Measurements from ENCODE around the gene NPIPB8.
A peak's percentile ranks its signal among the peaks of the same experiment; 100 is the strongest.
"Not testable (repeated sequence)": the region's sequence is repeated elsewhere in the genome, so short reads cannot be mapped to it uniquely, and the experiment has no call there.

NPIPB8 gene

GRCh38 chr16:28668199-28668598 lies 30.3 kb downstream of the NPIPB8 start:
- H3K27ac ChIP-seq (ENCODE audit: poor library complexity, severe bottlenecking); H3K4me1 ChIP-seq (ENCODE audit: insufficient read depth, poor library complexity, severe bottlenecking); H3K27me3 ChIP-seq (ENCODE audit: insufficient read depth, poor library complexity, severe bottlenecking); DNase-seq (ENCODE audit: low spot score); ATAC-seq (ENCODE audit: low read depth); H3K36me3 ChIP-seq (ENCODE audit: low read depth); H3K9me3 ChIP-seq (ENCODE audit: severe bottlenecking); H3K4me3 ChIP-seq (ENCODE audit: severe bottlenecking): not testable (repeated sequence)

GRCh38 chr16:28688327-28688952 lies 50.6 kb downstream of the NPIPB8 start:
- H3K9me3 ChIP-seq (ENCODE audit: severe bottlenecking); H3K4me3 ChIP-seq (ENCODE audit: severe bottlenecking); H3K27ac ChIP-seq (ENCODE audit: poor library complexity, severe bottlenecking); H3K4me1 ChIP-seq (ENCODE audit: insufficient read depth, poor library complexity, severe bottlenecking); DNase-seq (ENCODE audit: low spot score); H3K27me3 ChIP-seq (ENCODE audit: insufficient read depth, poor library complexity, severe bottlenecking); H3K36me3 ChIP-seq (ENCODE audit: low read depth): not testable (repeated sequence)
- ATAC-seq (ENCODE audit: low read depth) = peak; percentile 76

- DNase-seq (ENCODE audit: low spot score); H3K4me3 ChIP-seq (ENCODE audit: severe bottlenecking); H3K4me1 ChIP-seq (ENCODE audit: insufficient read depth, poor library complexity, severe bottlenecking); H3K9me3 ChIP-seq (ENCODE audit: severe bottlenecking); H3K27ac ChIP-seq (ENCODE audit: poor library complexity, severe bottlenecking); H3K36me3 ChIP-seq (ENCODE audit: low read depth); ATAC-seq (ENCODE audit: low read depth); H3K27me3 ChIP-seq (ENCODE audit: insufficient read depth, poor library complexity, severe bottlenecking): not testable (repeated sequence)
Observed at GRCh38 chr16:28689425-28689824, 51.6 kb downstream of the NPIPB8 start.

GRCh38 chr16:28691722-28692121 lies 53.9 kb downstream of the NPIPB8 start:
- not testable (repeated sequence) for H3K4me1 ChIP-seq (ENCODE audit: insufficient read depth, poor library complexity, severe bottlenecking); H3K9me3 ChIP-seq (ENCODE audit: severe bottlenecking); H3K36me3 ChIP-seq (ENCODE audit: low read depth); H3K4me3 ChIP-seq (ENCODE audit: severe bottlenecking); H3K27ac ChIP-seq (ENCODE audit: poor library complexity, severe bottlenecking); H3K27me3 ChIP-seq (ENCODE audit: insufficient read depth, poor library complexity, severe bottlenecking); DNase-seq (ENCODE audit: low spot score); ATAC-seq (ENCODE audit: low read depth)

DNA sequence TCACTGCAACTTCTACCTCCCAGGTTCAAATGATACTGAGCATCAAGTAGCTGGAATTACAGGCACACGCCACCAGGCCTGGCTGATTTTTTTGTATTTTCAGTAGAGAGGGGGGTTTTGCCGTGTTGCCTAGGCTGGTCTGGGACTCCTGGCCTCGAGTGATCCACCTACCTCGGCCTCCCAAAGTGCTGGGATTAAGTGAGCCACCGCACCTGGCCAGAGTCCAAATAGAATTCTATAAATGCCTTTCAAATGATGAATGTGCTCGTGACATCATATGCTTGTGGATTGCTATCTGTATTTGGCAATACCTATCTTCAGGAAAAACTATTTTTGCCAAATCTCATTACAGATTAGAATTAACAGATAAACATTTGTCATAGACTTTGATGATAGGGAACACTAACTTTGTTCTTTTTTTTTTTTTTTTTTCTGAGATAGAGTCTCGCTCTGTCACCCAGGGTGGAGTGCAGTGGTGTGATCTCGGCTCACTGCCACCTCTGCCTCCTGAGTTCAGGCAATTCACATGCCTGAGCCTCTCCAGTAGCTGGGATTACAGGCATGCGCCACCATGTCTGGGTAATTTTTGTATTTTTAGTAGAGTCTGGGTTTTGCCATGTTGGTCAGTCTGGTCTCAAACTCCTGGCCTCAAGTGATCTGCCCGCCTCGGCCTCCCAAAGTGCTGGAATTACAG lies 55.5 kb downstream of the NPIPB8 start:
- not testable (repeated sequence) for DNase-seq (ENCODE audit: low spot score); H3K27ac ChIP-seq (ENCODE audit: poor library complexity, severe bottlenecking); H3K36me3 ChIP-seq (ENCODE audit: low read depth); H3K9me3 ChIP-seq (ENCODE audit: severe bottlenecking); H3K27me3 ChIP-seq (ENCODE audit: insufficient read depth, poor library complexity, severe bottlenecking); H3K4me1 ChIP-seq (ENCODE audit: insufficient read depth, poor library complexity, severe bottlenecking); H3K4me3 ChIP-seq (ENCODE audit: severe bottlenecking)
- ATAC-seq (ENCODE audit: low read depth) = peak; percentile 81

GRCh38 chr16:28699792-28700191 lies 61.9 kb downstream of the NPIPB8 start:
- not testable (repeated sequence) for H3K36me3 ChIP-seq (ENCODE audit: low read depth); H3K4me3 ChIP-seq (ENCODE audit: severe bottlenecking); H3K9me3 ChIP-seq (ENCODE audit: severe bottlenecking); ATAC-seq (ENCODE audit: low read depth); H3K27me3 ChIP-seq (ENCODE audit: insufficient read depth, poor library complexity, severe bottlenecking); DNase-seq (ENCODE audit: low spot score); H3K4me1 ChIP-seq (ENCODE audit: insufficient read depth, poor library complexity, severe bottlenecking); H3K27ac ChIP-seq (ENCODE audit: poor library complexity, severe bottlenecking)

GRCh38 chr16:28700349-28700748 lies 62.5 kb downstream of the NPIPB8 start:
- not testable (repeated sequence) for H3K27me3 ChIP-seq (ENCODE audit: insufficient read depth, poor library complexity, severe bottlenecking); ATAC-seq (ENCODE audit: low read depth); H3K36me3 ChIP-seq (ENCODE audit: low read depth); DNase-seq (ENCODE audit: low spot score); H3K9me3 ChIP-seq (ENCODE audit: severe bottlenecking); H3K27ac ChIP-seq (ENCODE audit: poor library complexity, severe bottlenecking); H3K4me1 ChIP-seq (ENCODE audit: insufficient read depth, poor library complexity, severe bottlenecking); H3K4me3 ChIP-seq (ENCODE audit: severe bottlenecking)

DNA sequence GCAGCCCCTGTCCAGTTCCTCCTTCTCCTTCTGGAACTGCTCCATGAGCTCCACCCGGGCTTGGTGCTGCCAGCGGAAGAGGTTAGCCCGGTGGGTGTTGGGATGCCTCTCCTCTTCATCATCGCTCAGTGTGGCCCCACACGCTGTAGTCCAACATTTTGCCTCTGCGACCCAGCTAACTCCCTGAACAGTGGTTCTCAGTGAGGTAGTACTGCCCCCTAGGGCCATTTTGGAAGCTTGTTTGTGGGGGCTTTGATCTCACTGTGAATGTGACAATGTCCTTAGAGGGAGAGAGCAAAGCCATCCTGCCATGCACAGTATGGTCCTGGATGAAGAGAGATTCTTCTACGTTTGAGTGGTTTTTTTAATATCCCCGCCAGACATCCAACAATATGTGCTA lies 63.5 kb downstream of the NPIPB8 start:
- H3K27ac ChIP-seq (ENCODE audit: poor library complexity, severe bottlenecking); H3K36me3 ChIP-seq (ENCODE audit: low read depth); H3K4me1 ChIP-seq (ENCODE audit: insufficient read depth, poor library complexity, severe bottlenecking); ATAC-seq (ENCODE audit: low read depth); H3K4me3 ChIP-seq (ENCODE audit: severe bottlenecking); H3K27me3 ChIP-seq (ENCODE audit: insufficient read depth, poor library complexity, severe bottlenecking); H3K9me3 ChIP-seq (ENCODE audit: severe bottlenecking); DNase-seq (ENCODE audit: low spot score): not testable (repeated sequence)

- not testable (repeated sequence) for H3K27me3 ChIP-seq (ENCODE audit: insufficient read depth, poor library complexity, severe bottlenecking); H3K36me3 ChIP-seq (ENCODE audit: low read depth); H3K4me1 ChIP-seq (ENCODE audit: insufficient read depth, poor library complexity, severe bottlenecking); ATAC-seq (ENCODE audit: low read depth); H3K27ac ChIP-seq (ENCODE audit: poor library complexity, severe bottlenecking); DNase-seq (ENCODE audit: low spot score); H3K4me3 ChIP-seq (ENCODE audit: severe bottlenecking); H3K9me3 ChIP-seq (ENCODE audit: severe bottlenecking)
Observed at GRCh38 chr16:28704246-28704645, 66.4 kb downstream of the NPIPB8 start.
